DMS 273 treated with DMSO at 0.1 percent for 48 hours (cell line): ENCODE measurements around the gene MRPL46.

Experiments used
- DNase-seq: peaks from one replicate; lab custom pipeline; 2025; lab: John Stamatoyannopoulos, UW

Gene MRPL46

DNA sequence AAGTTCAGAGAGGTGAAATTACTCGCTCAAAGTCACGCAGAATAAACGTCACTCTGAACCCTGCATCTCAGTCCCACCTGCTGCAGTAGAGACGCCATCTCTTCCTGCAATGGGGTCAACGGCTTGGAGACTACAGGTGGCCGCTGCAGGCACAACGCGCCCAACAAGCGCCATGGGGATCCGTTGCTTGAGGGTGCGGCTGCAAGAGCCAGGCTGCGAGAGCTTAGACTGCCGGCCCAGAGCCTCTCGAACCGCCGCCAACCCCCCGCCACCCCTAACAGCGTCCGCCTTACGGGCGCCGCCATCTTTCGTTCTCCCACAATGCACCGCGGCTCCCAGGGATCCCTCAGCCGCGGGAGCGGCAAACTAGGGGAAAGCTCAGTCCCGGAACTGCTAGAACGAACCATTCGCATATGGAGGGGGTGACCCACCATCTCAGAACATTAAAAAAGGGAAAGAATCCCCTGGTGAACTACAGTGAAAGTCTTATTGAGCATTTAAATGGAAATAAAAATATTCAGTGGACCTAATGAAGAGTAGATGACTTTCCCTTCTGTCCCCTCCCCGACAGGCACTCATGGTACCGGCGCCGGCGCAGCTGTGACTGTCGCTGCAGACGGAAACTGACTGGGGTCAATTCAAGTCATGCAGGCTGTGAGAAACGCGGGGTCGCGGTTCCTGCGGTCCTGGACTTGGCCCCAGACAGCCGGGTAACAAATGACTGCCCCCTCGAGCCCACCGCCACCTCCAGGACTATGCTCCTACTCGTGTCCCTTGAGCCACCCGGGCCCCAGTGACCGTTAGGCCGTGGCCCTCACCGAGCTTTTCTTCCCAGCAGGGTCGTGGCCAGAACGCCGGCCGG lies at the start of gene MRPL46, which contains the start of gene MRPS11:
Gene MRPL46, minus strand, starts transcription at position 316 of the 862 bp plus-strand sequence. Its CDS starts 11 bp downstream, at position 305.
Gene MRPS11, plus strand, starts transcription at position 636 of the 862 bp plus-strand sequence. Its CDS starts 10 bp downstream, at position 646.
- peak; percentile 62 for DNase-seq

DNA sequence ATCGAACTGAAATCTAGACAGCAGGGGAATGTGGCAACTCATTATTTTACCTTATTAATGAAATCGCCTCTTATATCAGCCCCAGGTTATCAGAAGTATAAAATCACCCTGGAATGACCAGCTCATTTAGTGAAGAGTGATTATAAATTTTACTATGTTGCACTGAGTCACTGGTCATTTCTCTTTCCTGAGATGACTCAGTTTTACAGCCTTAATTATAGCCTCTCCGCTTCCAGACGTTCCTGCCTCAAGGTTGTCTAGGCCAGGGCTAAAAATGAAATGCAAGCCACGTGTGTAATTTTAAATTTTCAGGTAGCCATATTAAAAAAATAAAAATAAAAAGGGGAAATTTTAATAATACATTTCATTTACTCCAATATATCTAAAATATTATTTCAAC lies 46.0 kb upstream of the MRPL46 start:
- no peak for DNase-seq

- no peak for DNase-seq
These were observed 45.4 kb upstream of the MRPL46 start for GRCh38 chr15:88512601-88513000.

- peak; percentile 50 for DNase-seq
These were observed 44.9 kb upstream of the MRPL46 start for GRCh38 chr15:88512078-88512477.

DNA sequence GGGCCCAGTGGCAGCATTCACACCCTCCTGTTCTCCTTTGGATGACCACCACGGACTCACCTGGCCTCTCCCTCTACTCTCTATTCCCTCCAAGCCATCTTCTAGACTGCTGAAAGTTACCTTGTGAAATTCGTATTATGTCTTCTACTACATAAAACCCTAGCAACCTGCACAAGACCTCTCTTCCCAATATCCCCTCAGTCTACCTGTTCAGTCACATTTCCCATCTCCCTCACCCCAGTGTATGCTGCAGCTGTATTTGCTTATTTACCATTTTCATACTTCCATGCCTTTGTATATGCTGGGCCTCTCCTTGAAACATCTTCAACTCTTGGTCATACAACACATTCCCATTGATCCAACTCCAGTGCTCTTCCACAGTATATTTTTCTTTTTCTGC lies 44.0 kb upstream of the MRPL46 start:
- no peak for DNase-seq

DNA sequence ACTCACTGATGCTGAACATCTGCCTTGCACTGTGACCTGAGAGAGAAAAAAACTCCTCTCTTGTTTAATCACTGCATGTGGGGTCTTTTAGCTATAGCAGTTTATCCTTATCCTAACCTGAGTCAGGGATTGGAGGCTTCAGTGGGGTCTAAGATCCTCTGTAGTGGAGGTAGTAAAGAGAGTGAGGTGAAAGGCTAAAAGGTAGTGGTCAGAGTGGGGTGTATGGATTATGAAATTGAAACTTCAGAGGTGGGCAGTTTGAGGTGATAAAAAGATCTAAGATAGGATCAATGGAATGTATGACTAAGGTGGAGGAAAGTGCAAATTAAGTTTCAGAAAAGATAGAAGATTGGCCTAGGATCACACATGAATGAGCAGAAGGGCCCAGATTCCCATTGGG lies 42.8 kb upstream of the MRPL46 start:
- no peak for DNase-seq

DNA sequence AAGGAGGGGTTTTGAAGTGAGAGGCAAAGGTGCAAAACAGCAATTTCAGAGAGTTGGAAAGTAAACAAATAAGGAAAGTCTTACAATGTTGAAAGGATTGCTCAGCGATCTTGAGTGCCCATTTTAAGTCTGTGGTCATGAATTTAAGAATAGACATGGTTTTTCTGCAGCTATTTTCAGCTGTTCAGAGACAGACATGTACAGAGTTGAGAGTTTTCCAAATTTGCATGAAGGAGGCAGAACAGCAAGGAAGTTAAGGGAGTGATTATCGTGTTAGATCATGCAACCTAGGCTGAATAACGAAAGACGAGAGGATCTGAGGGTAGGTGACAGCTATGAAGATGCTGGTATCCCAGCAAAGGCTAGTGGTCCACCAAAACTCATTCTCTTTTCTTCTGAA lies 42.1 kb upstream of the MRPL46 start:
- DNase-seq, result no peak

DNA sequence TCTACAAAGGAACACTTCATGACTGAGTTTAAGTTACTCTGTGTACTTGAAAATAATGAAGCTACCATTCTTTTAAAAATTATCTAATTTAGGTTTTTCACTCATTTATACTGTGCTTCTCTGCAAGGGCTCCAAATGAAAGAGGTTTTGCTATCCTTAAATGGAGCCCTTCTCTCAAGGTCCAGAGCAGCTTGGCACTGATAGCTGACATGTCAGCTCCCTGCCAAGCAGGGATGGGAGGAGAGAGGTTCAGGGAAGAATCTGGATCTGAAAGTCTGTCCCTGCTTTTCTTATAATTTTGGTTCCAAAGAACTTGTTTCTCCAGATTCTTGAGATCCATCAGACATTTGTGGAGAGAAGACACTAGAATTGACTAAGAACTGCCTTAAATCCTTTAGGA lies 39.4 kb upstream of the MRPL46 start:
- no peak for DNase-seq

DNA sequence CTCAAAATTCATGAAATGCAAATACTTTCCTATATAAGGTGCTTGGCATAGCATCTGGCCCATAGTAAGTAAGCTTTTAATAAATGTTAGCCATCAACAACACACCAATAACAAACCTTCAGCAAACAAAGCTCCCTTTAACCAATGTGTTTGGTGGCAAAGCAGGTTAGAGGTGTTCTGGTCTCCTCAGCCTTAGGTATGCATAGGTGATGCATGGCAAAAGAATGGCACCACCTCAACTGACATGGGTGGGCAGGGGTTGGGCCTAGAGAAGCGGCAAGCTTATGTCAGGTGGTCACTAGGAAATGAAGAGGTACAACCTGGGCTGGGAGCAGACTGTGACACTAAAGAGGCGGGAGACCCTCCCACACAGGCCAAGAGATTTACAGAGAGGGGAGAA lies 38.5 kb upstream of the MRPL46 start:
- DNase-seq, result no peak

DNA sequence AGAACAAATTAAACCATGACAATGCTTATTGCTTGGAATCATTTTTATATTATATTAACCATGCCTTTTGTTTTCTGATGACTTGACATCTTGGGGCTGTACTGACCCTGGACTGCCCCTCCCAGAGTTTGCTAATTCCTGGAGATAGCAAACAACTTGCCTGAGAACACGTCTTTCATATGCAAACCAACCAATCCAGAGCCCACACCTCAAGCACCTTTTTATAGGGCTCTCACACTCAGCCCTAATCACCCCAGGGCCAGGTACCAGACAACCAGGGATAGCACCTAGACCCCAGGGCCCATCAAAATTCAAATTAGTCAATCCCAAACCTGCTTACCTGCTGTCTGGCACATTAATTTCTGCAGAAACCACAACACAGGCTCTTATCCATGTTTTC lies 37.3 kb upstream of the MRPL46 start:
- DNase-seq, result no peak

DNA sequence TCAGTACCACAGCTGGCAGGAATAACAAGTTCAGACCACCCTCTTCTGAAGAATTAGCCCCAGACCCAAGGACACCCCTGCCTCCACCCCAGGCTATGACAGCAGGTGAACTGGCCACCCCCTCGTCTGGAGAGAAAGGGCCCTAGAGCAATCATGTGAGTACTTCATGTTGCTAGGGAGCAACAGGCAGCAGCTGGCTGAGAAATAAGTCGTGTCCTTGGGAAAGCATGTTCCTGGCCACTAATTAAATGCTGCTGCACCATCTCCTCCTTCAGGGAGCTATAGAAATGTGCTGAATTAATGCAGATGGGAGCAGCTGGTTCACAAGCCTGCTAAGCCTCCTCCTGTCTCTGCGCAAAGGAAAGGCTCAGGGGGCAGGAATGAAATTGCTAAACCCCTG lies 31.8 kb upstream of the MRPL46 start:
- DNase-seq, result peak; percentile 93

- DNase-seq, result peak; percentile 77
These were observed 30.0 kb upstream of the MRPL46 start for GRCh38 chr15:88497109-88497765.

GRCh38 chr15:88493844-88494243 lies 26.7 kb upstream of the MRPL46 start:
- DNase-seq, result peak; percentile 48

DNA sequence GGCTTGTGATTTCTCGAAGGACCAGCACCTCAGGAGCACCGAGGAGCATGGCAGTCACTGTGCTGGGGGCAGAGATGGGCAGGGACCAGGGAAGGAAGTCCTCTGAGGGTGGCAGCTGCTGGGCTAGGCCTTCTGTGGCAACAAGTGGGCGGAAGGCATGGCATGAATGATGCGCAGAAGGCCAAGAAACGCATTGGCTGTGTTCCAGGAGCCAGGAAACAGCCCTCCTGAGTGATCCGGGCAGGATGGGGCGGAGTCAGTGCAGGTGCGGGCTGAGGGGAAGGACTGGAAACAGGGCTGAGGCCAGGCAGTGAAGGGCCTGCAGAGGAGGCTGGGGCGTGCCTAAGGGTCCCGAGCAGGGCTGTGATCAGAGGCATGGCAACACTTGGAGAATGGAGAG lies 24.0 kb upstream of the MRPL46 start:
- DNase-seq, result no peak

DNA sequence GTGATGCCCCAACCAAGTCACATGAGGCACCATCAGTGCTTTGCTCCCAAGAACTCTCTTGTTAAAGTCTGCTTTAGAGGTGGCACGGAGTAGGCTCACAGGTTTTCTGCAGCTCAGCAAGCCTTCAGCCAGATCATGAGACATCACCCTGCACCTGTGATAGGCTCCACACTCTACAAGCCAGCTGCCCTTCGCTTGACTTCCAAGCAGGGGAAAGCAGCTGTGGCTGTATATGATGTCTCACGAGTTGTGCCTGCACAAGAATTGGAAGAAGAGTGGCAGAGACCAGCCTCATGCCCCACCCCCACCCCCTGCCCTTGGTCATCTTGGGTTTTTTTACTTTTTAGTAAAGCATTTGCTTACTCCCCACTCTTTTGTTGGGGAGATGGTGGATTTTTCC lies 22.8 kb upstream of the MRPL46 start:
- DNase-seq, result no peak

GRCh38 chr15:88489321-88489720 lies 22.1 kb upstream of the MRPL46 start:
- DNase-seq, result no peak

DNA sequence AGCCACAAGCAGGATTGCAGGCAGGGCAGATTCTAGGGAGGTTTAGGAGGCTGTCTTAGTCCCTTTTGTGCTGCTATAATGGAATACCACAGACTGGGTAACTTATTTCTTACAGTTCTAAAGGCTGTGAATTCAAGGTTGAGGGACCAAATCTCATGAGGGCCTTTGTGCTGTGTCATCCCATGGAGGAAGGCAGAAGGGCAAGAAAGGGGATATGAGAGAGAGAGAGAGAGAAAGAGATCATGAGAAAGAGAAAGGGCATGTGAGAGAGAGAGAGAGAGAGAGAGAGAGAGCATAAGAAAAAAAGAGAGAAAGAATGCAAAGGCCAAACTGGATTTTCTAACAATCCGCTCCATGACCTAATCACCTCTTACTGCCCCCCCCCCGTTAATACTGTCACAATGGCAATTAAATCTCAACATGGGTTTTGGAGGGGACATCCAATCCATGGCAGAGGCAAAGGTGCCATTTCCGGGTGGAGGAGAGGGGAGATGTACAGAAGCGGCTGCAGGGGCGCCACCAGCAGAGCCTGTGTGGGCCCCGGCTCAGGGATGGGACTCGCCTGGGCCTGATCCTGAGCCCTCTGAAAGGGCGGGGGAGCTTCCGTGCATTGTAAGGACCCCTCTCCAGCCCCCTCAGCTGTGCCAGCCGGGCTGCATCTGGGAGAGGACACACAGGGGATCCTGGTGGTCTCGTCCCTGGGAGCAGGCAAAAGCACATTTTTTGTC lies 20.8 kb upstream of the MRPL46 start:
- DNase-seq, result no peak

GRCh38 chr15:88487178-88487795 lies 20.1 kb upstream of the MRPL46 start:
- no peak for DNase-seq

DNA sequence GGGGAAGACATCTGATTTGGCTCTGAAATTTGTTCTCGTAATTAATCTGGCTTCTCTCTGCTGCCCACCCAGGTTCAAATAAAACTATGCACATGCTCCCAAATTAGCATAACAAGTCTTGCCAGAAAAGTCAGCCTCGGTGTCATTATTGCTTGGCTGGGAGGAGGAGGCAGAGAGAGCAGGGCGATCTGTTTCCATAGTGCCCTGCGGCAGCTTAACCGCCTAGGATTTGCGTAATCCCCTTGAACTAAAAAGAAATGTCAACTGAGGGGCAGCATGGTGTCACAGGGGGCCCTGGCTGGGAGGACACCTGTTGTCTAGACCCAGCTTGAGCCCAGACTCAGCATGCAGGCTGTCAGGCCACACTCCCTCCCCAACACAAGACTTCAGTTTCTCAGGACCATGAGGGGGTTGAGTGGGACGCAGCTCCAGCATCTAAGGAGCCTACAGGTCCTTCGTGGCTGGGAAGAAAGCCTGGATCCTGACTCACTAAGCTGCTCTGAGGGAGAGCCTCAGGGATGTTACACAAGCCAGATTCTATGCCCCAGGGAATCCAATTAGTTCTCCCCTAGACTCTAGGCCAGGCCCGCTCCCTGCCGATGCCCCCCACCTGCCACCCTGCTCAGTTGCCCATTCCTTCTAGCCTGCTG lies 17.6 kb upstream of the MRPL46 start:
- no peak for DNase-seq

GRCh38 chr15:88482263-88482662 lies 15.1 kb upstream of the MRPL46 start:
- no peak for DNase-seq

DNA sequence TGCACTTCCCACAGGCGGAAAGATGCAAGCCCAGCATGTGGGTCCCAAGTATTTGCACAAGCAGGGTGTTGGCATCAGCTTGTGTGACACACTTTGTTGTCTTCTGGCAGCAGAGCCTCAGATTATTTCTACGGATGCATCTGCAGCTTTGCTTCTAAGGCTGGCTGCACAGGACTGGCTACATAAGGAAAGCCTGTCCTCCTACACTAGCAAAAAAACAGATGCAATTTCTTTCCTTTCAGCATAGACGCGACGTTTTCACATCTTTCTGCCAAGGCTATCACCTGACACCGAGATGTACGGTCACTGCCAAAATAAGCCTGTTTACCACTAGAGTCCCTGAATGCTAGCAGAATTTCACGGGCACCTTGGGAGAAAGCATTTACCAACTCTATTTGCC lies 13.8 kb upstream of the MRPL46 start:
- no peak for DNase-seq

- no peak for DNase-seq
These were observed 12.0 kb upstream of the MRPL46 start for GRCh38 chr15:88479169-88479568.
